Endodermal cell (in vitro differentiated cells): Measurements from ENCODE around the gene CES2. TPM values are rescaled to one million over a fixed set of nuclear protein-coding genes. Genes with fewer than 3 reads are reported as not detected.

ENCODE experiments used
- DNase-seq: peaks from one replicate; pipeline ENCODE4 v3.0.0-alpha.2; 2017
- H3K27ac ChIP-seq: 2 replicates; pipeline ENCODE4 v1.5.1; 2013; ENCODE audit warnings: mild to moderate bottlenecking, low read depth, low read length, moderate library complexity
- H3K27me3 ChIP-seq: 2 replicates; pipeline ENCODE4 v1.6.1; 2013; ENCODE audit warnings: mild to moderate bottlenecking, low read length, moderate library complexity; ENCODE audit not compliant: insufficient read depth, control insufficient read depth, poor library complexity, severe bottlenecking
- H3K36me3 ChIP-seq: 2 replicates; pipeline ENCODE4 v1.7.0; 2013; ENCODE audit warnings: mild to moderate bottlenecking, low read length, moderate library complexity; ENCODE audit not compliant: control insufficient read depth, insufficient read depth
- H3K4me1 ChIP-seq: one replicate; pipeline ENCODE4 v1.7.0; 2013; ENCODE audit warnings: low read length; ENCODE audit not compliant: control insufficient read depth, insufficient read depth
- H3K4me3 ChIP-seq: 2 replicates; pipeline ENCODE4 v1.5.1; 2013; ENCODE audit warnings: mild to moderate bottlenecking, low read length, moderate library complexity
- H3K9ac ChIP-seq: 2 replicates; pipeline ENCODE4 v1.6.1; 2013; ENCODE audit warnings: mild to moderate bottlenecking, low read length, moderate library complexity; ENCODE audit not compliant: poor library complexity, severe bottlenecking; ENCODE audit errors: extremely low read depth
- H3K9me3 ChIP-seq: 2 replicates; pipeline ENCODE4 v1.6.1; 2013; ENCODE audit warnings: mild to moderate bottlenecking, low read length, moderate library complexity; ENCODE audit not compliant: control insufficient read depth
- H3K27ac Mint-ChIP-seq: 2 replicates; pipeline ENCODE4 v1.8.0; 2020; ENCODE audit warnings: mixed read lengths
- H3K27me3 Mint-ChIP-seq: 2 replicates; pipeline ENCODE4 v1.8.0; 2021; ENCODE audit warnings: mild to moderate bottlenecking, mixed read lengths; ENCODE audit not compliant: insufficient read depth
- H3K36me3 Mint-ChIP-seq: 2 replicates; pipeline ENCODE4 v1.8.0; 2020; ENCODE audit warnings: low read depth, mixed read lengths
- H3K4me1 Mint-ChIP-seq: 2 replicates; pipeline ENCODE4 v1.8.0; 2020; ENCODE audit warnings: mixed read lengths
- H3K4me3 Mint-ChIP-seq: 2 replicates; pipeline ENCODE4 v1.8.0; 2020; ENCODE audit warnings: mild to moderate bottlenecking, moderate library complexity, mixed read lengths
- H3K9me3 Mint-ChIP-seq: 2 replicates; pipeline ENCODE4 v1.8.0; 2020; ENCODE audit warnings: mild to moderate bottlenecking, mixed read lengths
- WGBS, 2 experiments: methylation state at CpG; one replicate each; pipeline versions ENCODE4 v1.1.5 to v1.1.7; 2013; ENCODE audit warnings: missing lambda C conversion rate in 2 of 2, mixed read lengths in 1 of 2; ENCODE audit not compliant: insufficient coverage in 1 of 2, insufficient read length in 1 of 2; 5-methylcytosine and 5-hydroxymethylcytosine counted together
- total RNA-seq, 2 donors: library from RNA; stranded (reverse); fragmentation: NEBNext Ultra II Directional in 1 of 2; extraction: Animal tissue kit (Norgen Biotek cat#: 25700) in 1 of 2; gene quantifications; 2 replicates in 1 of 2; 3 replicates in 1 of 2; pipeline ENCODE4 v1.2.1, GENCODE V29; 2021
- TF ChIP-seq, protein P1 (sequence below): fragments of 200-600 bp; sonication (generic); conservative IDR thresholded peaks from 2 replicates; pipeline ENCODE4 v1.5.0; 2021; ENCODE audit warnings: antibody characterized with exemption, mild to moderate bottlenecking

CES2 gene
- total RNA-seq, 2 donors from 2014 or later: 28.7 to 36.8 TPM

DNA sequence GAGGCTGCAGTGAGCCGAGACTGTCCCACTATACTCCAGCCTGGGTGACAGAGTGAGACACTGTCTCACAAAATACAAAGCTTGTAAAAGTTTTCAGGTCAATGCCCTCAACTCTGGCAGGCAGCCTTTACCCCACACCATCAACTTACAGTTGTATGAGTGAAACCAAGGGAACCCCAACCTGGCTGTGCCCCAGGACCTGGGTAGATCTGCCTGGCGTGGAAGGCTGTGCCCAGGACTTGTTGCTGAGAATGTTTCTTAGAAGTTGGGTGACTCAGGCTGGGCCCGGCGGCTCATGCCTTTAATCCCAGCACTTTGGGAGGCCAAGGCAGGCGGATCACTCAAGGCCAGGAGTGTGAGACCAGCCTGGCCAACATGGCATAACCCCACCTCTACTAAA is 33.5 kb downstream of the CES2 start:
- H3K4me1 ChIP-seq: no peaks in the 10 kb centered on the region
- Mint-ChIP-seq H3K36me3 (no peaks in the 10 kb centered on the region), H3K27me3 (peaks cover 10% of the 10 kb centered on the region), H3K4me3 (no peak overlapping the region), H3K4me1 (no peaks in the 10 kb centered on the region), H3K27ac (no peak overlapping the region), H3K9me3 (no peaks in the 10 kb centered on the region)
- TF ChIP-seq, protein P1, sequence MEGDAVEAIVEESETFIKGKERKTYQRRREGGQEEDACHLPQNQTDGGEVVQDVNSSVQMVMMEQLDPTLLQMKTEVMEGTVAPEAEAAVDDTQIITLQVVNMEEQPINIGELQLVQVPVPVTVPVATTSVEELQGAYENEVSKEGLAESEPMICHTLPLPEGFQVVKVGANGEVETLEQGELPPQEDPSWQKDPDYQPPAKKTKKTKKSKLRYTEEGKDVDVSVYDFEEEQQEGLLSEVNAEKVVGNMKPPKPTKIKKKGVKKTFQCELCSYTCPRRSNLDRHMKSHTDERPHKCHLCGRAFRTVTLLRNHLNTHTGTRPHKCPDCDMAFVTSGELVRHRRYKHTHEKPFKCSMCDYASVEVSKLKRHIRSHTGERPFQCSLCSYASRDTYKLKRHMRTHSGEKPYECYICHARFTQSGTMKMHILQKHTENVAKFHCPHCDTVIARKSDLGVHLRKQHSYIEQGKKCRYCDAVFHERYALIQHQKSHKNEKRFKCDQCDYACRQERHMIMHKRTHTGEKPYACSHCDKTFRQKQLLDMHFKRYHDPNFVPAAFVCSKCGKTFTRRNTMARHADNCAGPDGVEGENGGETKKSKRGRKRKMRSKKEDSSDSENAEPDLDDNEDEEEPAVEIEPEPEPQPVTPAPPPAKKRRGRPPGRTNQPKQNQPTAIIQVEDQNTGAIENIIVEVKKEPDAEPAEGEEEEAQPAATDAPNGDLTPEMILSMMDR: no peak
- H3K9ac ChIP-seq: no peak overlapping the region
- H3K27me3 ChIP-seq: no peaks in the 10 kb centered on the region
- no peak overlapping the region for H3K4me3 ChIP-seq
- 83 to 87% methylated on average over 4 to 5 of the region's 5 CpGs for WGBS, 2 experiments
- no peaks in the 10 kb centered on the region for H3K9me3 ChIP-seq
- H3K36me3 ChIP-seq: no peaks in the 10 kb centered on the region
- DNase-seq: no peak
- no peak overlapping the region for H3K27ac ChIP-seq

DNA sequence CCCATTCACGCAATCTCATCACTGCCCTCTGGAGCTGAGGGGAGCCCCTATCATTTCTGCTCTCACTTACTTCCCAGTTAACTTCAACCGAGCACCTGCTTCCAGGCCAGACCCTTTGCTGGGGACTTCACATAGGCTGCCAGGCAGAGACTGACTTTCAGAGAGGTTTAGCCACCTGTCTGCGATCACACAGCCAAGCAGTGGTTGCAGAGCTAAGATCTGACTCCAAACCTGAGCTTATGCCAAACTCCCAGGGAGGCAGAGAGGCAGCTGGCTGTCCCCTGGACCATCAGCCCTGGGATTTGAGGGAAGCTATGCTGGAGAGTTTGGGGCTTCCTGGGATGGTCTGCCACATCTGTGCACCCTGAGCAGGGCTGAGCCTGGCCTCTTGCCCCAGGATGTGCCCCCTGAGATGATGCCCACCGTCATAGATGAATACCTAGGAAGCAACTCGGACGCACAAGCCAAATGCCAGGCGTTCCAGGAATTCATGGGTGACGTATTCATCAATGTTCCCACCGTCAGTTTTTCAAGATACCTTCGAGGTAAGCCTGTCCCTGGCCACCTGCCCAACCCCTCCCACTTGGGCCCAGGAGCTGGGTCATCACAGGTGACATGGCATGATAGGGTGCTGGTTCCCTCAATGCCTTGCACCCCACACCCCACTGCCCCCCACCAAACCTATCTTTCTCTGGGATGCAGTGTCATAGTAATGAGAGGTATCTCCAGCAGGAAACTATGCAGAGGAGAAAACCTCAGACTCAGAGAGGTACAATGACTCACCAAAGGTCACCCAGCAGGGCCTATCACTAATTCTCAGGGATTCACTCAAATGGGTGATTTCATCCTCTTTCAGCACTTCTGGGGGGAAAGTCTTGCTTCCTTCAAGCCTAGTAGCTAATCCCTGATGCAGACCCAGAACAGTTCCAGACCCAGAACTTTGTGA is 35.7 kb downstream of the CES2 start:
- WGBS, 2 experiments: 88 to 89% methylated on average over 7 to 10 of the region's 10 CpGs
- no peaks in the 10 kb centered on the region for H3K27me3 Mint-ChIP-seq
- H3K9me3 ChIP-seq: no peaks in the 10 kb centered on the region

DNA sequence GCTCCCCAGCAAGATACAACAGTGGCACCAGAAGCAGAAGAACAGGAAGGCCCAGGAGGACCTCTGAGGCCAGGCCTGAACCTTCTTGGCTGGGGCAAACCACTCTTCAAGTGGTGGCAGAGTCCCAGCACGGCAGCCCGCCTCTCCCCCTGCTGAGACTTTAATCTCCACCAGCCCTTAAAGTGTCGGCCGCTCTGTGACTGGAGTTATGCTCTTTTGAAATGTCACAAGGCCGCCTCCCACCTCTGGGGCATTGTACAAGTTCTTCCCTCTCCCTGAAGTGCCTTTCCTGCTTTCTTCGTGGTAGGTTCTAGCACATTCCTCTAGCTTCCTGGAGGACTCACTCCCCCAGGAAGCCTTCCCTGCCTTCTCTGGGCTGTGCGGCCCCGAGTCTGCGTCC is 37.7 kb downstream of the CES2 start:
- DNase-seq: peak; percentile 61
- no peak overlapping the region for H3K27ac Mint-ChIP-seq
- no peaks in the 10 kb centered on the region for H3K4me1 Mint-ChIP-seq
- H3K4me3 ChIP-seq: no peak overlapping the region
- H3K4me3 Mint-ChIP-seq: no peak overlapping the region
- H3K9me3 ChIP-seq: no peaks in the 10 kb centered on the region
- peaks cover 1% of the 10 kb centered on the region for H3K27me3 Mint-ChIP-seq
- TF ChIP-seq, protein P1: no peak
- no peaks in the 10 kb centered on the region for H3K36me3 ChIP-seq
- no peak overlapping the region for H3K27ac ChIP-seq
- H3K9ac ChIP-seq: no peak overlapping the region
- no peaks in the 10 kb centered on the region for H3K4me1 ChIP-seq
- 75 to 83% methylated on average over 8 to 9 of the region's 9 CpGs for WGBS, 2 experiments
- no peaks in the 10 kb centered on the region for H3K27me3 ChIP-seq
- H3K36me3 Mint-ChIP-seq: no peaks in the 10 kb centered on the region
- H3K9me3 Mint-ChIP-seq: peaks cover 9% of the 10 kb centered on the region

More for the DNA sequence above, 35.7 kb downstream of the CES2 start:
- no peaks in the 10 kb centered on the region for H3K36me3 ChIP-seq
- H3K27me3 ChIP-seq: no peaks in the 10 kb centered on the region
- DNase-seq: no peak
- H3K9me3 Mint-ChIP-seq: peaks cover 9% of the 10 kb centered on the region
- H3K4me3 Mint-ChIP-seq: no peak overlapping the region
- no peaks in the 10 kb centered on the region for H3K4me1 ChIP-seq
- H3K27ac Mint-ChIP-seq: no peak overlapping the region
- no peak overlapping the region for H3K9ac ChIP-seq
- no peak overlapping the region for H3K4me3 ChIP-seq
- H3K4me1 Mint-ChIP-seq: no peaks in the 10 kb centered on the region
- TF ChIP-seq, protein P1: no peak
- H3K36me3 Mint-ChIP-seq: no peaks in the 10 kb centered on the region
- no peak overlapping the region for H3K27ac ChIP-seq
